Ammon's horn (tissue), 1 donor: ENCODE measurements around the gene PCDHB4.
A peak's percentile ranks its signal among the peaks of the same experiment; 100 is the strongest.
"Not testable (repeated sequence)": the region's sequence is repeated elsewhere in the genome, so short reads cannot be mapped to it uniquely, and the experiment has no call there.

Source experiments
- DNase-seq: peaks from one replicate; pipeline ENCODE4 v3.0.0-alpha.2; 2016; ENCODE audit warnings: low spot score

Gene PCDHB4

GRCh38 chr5:141121563-141121962 is at the start of gene PCDHB4:
TSS of gene PCDHB4 (plus strand) at chr5:141121818. CDS start at chr5:141121999, 181 bp downstream.
- DNase-seq, result peak; percentile 48

- DNase-seq, result no peak
Measured at GRCh38 chr5:141077826-141078225, 43.8 kb upstream of the PCDHB4 start.

- no peak for DNase-seq
Measured at GRCh38 chr5:141082228-141082627, 39.4 kb upstream of the PCDHB4 start.

GRCh38 chr5:141084487-141084989 is 37.1 kb upstream of the PCDHB4 start:
- DNase-seq, result peak; percentile 72

- peak; percentile 70 for DNase-seq
Measured at GRCh38 chr5:141094481-141095262, 26.9 kb upstream of the PCDHB4 start, which contains the start of gene PCDHB2. TSS of gene PCDHB2 (plus strand) at chr5:141094615. CDS start at chr5:141094791, 176 bp downstream.

- no peak for DNase-seq
Measured at GRCh38 chr5:141095263-141095641, 26.4 kb upstream of the PCDHB4 start.

- not testable (repeated sequence) for DNase-seq
Measured at GRCh38 chr5:141096181-141096580, 25.4 kb upstream of the PCDHB4 start.

- DNase-seq, result not testable (repeated sequence)
Measured at GRCh38 chr5:141096586-141096985, 25.0 kb upstream of the PCDHB4 start.

- peak; percentile 50 for DNase-seq
Measured at GRCh38 chr5:141100243-141100805, 21.3 kb upstream of the PCDHB4 start, which contains the start of gene PCDHB3. TSS of gene PCDHB3 (plus strand) at chr5:141100473. CDS start at chr5:141100650, 177 bp downstream.

GRCh38 chr5:141101059-141101458 is 20.6 kb upstream of the PCDHB4 start:
- DNase-seq, result no peak

- not testable (repeated sequence) for DNase-seq
Measured at GRCh38 chr5:141102070-141102469, 19.5 kb upstream of the PCDHB4 start.

GRCh38 chr5:141102471-141102870 is 19.1 kb upstream of the PCDHB4 start:
- DNase-seq, result not testable (repeated sequence)

- no peak for DNase-seq
Measured at GRCh38 chr5:141105350-141105749, 16.3 kb upstream of the PCDHB4 start.

GRCh38 chr5:141119250-141119649 is 2.4 kb upstream of the PCDHB4 start:
- DNase-seq, result no peak

- DNase-seq, result peak; percentile 4
Measured at GRCh38 chr5:141121985-141122384, 367 bp downstream of the PCDHB4 start.

- not testable (repeated sequence) for DNase-seq
Measured at GRCh38 chr5:141123396-141124135, 1.9 kb downstream of the PCDHB4 start.

- no peak for DNase-seq
Measured at GRCh38 chr5:141127305-141127704, 5.7 kb downstream of the PCDHB4 start.

- peak; percentile 8 for DNase-seq
Measured at GRCh38 chr5:141135030-141135717, 13.6 kb downstream of the PCDHB4 start, which contains the start of gene PCDHB5. TSS of gene PCDHB5 (plus strand) at chr5:141135206. CDS start at chr5:141135435, 229 bp downstream.

- DNase-seq, result no peak
Measured at GRCh38 chr5:141135718-141136266, 14.2 kb downstream of the PCDHB4 start.

GRCh38 chr5:141137346-141137745 is 15.7 kb downstream of the PCDHB4 start:
- not testable (repeated sequence) for DNase-seq

GRCh38 chr5:141149812-141150211 is 28.2 kb downstream of the PCDHB4 start, which contains the start of gene PCDHB6:
TSS of gene PCDHB6 (plus strand) at chr5:141150057. CDS start at chr5:141150258, 201 bp downstream.
- DNase-seq, result peak; percentile 7
